ENCODE results near the gene ERMAP.

The ERMAP gene

GRCh38 chr1:42845866-42846256, 28.9 kb downstream of the ERMAP start:
- in situ Hi-C loops (cut with MboI; ENCODE audit: low sequenced_read_pairs, unreplicated experiment) = no loop called here
- no peak for DNase-seq (ENCODE audit: low spot score)
- no peak for TF ChIP-seq CTCF (IDR thresholded peaks at IDR 0.05; ENCODE audit: borderline replicate concordance, control extremely low read depth, extremely low read depth, insufficient read depth, missing control alignments)

GRCh38 chr1:42846257-42847110, 29.6 kb downstream of the ERMAP start, which contains the start of gene ZNF691:
Gene ZNF691, plus strand, starts transcription at chr1:42846613. Its CDS starts 3,046 bp downstream, at chr1:42849659.
- peak; percentile 94 for DNase-seq (ENCODE audit: low spot score)
- in situ Hi-C loops (cut with MboI; ENCODE audit: low sequenced_read_pairs, unreplicated experiment) = no loop called here
- TF ChIP-seq CTCF (IDR thresholded peaks at IDR 0.05; ENCODE audit: borderline replicate concordance, control extremely low read depth, extremely low read depth, insufficient read depth, missing control alignments) = peak; percentile 51

- no peak for DNase-seq (ENCODE audit: low spot score)
- in situ Hi-C loops (cut with MboI; ENCODE audit: low sequenced_read_pairs, unreplicated experiment) = no loop called here
Measured at GRCh38 chr1:42847111-42847595, 30.2 kb downstream of the ERMAP start.

GRCh38 chr1:42847721-42848460, 31.0 kb downstream of the ERMAP start:
- in situ Hi-C loops (cut with MboI; ENCODE audit: low sequenced_read_pairs, unreplicated experiment) = no loop called here
- no peak for TF ChIP-seq CTCF (IDR thresholded peaks at IDR 0.05; ENCODE audit: borderline replicate concordance, control extremely low read depth, extremely low read depth, insufficient read depth, missing control alignments)
- DNase-seq (ENCODE audit: low spot score) = no peak

More at GRCh38 chr1:42847111-42847595, 30.2 kb downstream of the ERMAP start:
- no peak for TF ChIP-seq CTCF (IDR thresholded peaks at IDR 0.05; ENCODE audit: borderline replicate concordance, control extremely low read depth, extremely low read depth, insufficient read depth, missing control alignments)

GRCh38 chr1:42848823-42849537, 32.1 kb downstream of the ERMAP start:
- no peak for DNase-seq (ENCODE audit: low spot score)
- no peak for TF ChIP-seq CTCF (IDR thresholded peaks at IDR 0.05; ENCODE audit: borderline replicate concordance, control extremely low read depth, extremely low read depth, insufficient read depth, missing control alignments)
- in situ Hi-C loops (cut with MboI; ENCODE audit: low sequenced_read_pairs, unreplicated experiment) = no loop called here

GRCh38 chr1:42849944-42850343, 33.0 kb downstream of the ERMAP start:
- in situ Hi-C loops (cut with MboI; ENCODE audit: low sequenced_read_pairs, unreplicated experiment) = no loop called here

More at GRCh38 chr1:42849944-42850343, 33.0 kb downstream of the ERMAP start:
- DNase-seq (ENCODE audit: low spot score) = no peak
- TF ChIP-seq CTCF (IDR thresholded peaks at IDR 0.05; ENCODE audit: borderline replicate concordance, control extremely low read depth, extremely low read depth, insufficient read depth, missing control alignments) = no peak
